BLaER1 (cell line): ENCODE data around the gene FBXL17.
"Not testable (repeated sequence)": the region's sequence is repeated elsewhere in the genome, so short reads cannot be mapped to it uniquely, and the experiment has no call there.

Experiments
- H3K27ac ChIP-seq: shearing (Covaris generic); formaldehyde crosslinking; 2 replicates; pipeline ENCODE4 v1.8.1; 2022
- H3K27me3 ChIP-seq: shearing (Covaris generic); formaldehyde crosslinking; 2 replicates; pipeline ENCODE4 v1.8.1; 2022
- H3K36me3 ChIP-seq: shearing (Covaris generic); formaldehyde crosslinking; 2 replicates; pipeline ENCODE4 v1.8.1; 2022
- H3K4me1 ChIP-seq: shearing (Covaris generic); formaldehyde crosslinking; 2 replicates; pipeline ENCODE4 v1.8.1; 2022
- H3K4me2 ChIP-seq: shearing (Covaris generic); formaldehyde crosslinking; 2 replicates; pipeline ENCODE4 v1.8.1; 2022
- H3K4me3 ChIP-seq: shearing (Covaris generic); formaldehyde crosslinking; 2 replicates; pipeline ENCODE4 v1.8.1; 2022
- H3K9ac ChIP-seq: shearing (Covaris generic); formaldehyde crosslinking; 2 replicates; pipeline ENCODE4 v1.8.1; 2022
- H3K9me3 ChIP-seq: shearing (Covaris generic); formaldehyde crosslinking; 2 replicates; pipeline ENCODE4 v1.8.1; 2022
- H4K20me1 ChIP-seq: shearing (Covaris generic); formaldehyde crosslinking; 2 replicates; pipeline ENCODE4 v1.8.1; 2022
- Cebpa-rat ChIP-seq: shearing (Covaris generic); IDR thresholded peaks from 2 replicates; pipeline ENCODE4 v1.8.1; 2022

Gene FBXL17

GRCh38 chr5:108398964-108399363 lies 17.1 kb upstream of the FBXL17 start:
- no peak overlapping the region for H3K4me3 ChIP-seq
- no peaks in the 10 kb centered on the region for H3K4me1 ChIP-seq
- H3K9me3 ChIP-seq = peaks cover 17% of the 10 kb centered on the region; the same call in 1 of the 2 replicates
- TF ChIP-seq Cebpa-rat = no peak
- H3K9ac ChIP-seq = no peak overlapping the region
- no peaks in the 10 kb centered on the region for H3K36me3 ChIP-seq
- H4K20me1 ChIP-seq = no peaks in the 10 kb centered on the region
- no peaks in the 10 kb centered on the region for H3K27me3 ChIP-seq
- H3K27ac ChIP-seq = no peak overlapping the region
- H3K4me2 ChIP-seq = no peak overlapping the region

- not testable (repeated sequence) for H3K4me1 ChIP-seq, H3K9ac ChIP-seq, H3K4me2 ChIP-seq, H3K36me3 ChIP-seq, H3K27ac ChIP-seq, H4K20me1 ChIP-seq, H3K4me3 ChIP-seq, H3K27me3 ChIP-seq
- peaks cover 17% of the 10 kb centered on the region; the same call in 1 of the 2 replicates for H3K9me3 ChIP-seq
These were observed 14.9 kb upstream of the FBXL17 start for GRCh38 chr5:108396837-108397236.

- no peaks in the 10 kb centered on the region for H4K20me1 ChIP-seq
- H3K27me3 ChIP-seq = no peaks in the 10 kb centered on the region
- H3K9ac ChIP-seq = no peak overlapping the region
- no peak overlapping the region for H3K27ac ChIP-seq
- no peaks in the 10 kb centered on the region for H3K36me3 ChIP-seq
- no peak for TF ChIP-seq Cebpa-rat
- H3K4me1 ChIP-seq = peaks cover 7% of the 10 kb centered on the region
- H3K4me2 ChIP-seq = no peak overlapping the region
- no peaks in the 10 kb centered on the region for H3K9me3 ChIP-seq
- no peak overlapping the region for H3K4me3 ChIP-seq
These were observed 5.9 kb upstream of the FBXL17 start for GRCh38 chr5:108387758-108388157.

GRCh38 chr5:108386345-108387061 lies 4.6 kb upstream of the FBXL17 start:
- no peaks in the 10 kb centered on the region for H3K36me3 ChIP-seq
- H4K20me1 ChIP-seq = no peaks in the 10 kb centered on the region
- no peak overlapping the region for H3K4me3 ChIP-seq
- H3K4me1 ChIP-seq = peaks cover 10% of the 10 kb centered on the region
- no peaks in the 10 kb centered on the region for H3K9me3 ChIP-seq
- no peaks in the 10 kb centered on the region for H3K27me3 ChIP-seq
- TF ChIP-seq Cebpa-rat = no peak
- H3K9ac ChIP-seq = no peak overlapping the region
- H3K27ac ChIP-seq = no peak overlapping the region
- no peak overlapping the region for H3K4me2 ChIP-seq

- no peaks in the 10 kb centered on the region for H3K9me3 ChIP-seq
- TF ChIP-seq Cebpa-rat = no peak
- H3K4me1 ChIP-seq = peaks cover 13% of the 10 kb centered on the region
- no peak overlapping the region for H3K4me2 ChIP-seq
- no peaks in the 10 kb centered on the region for H3K36me3 ChIP-seq
- no peak overlapping the region for H3K4me3 ChIP-seq
- H4K20me1 ChIP-seq = peaks cover 4% of the 10 kb centered on the region
- no peak overlapping the region for H3K9ac ChIP-seq
- H3K27ac ChIP-seq = no peak overlapping the region
- H3K27me3 ChIP-seq = no peaks in the 10 kb centered on the region
These were observed 2.8 kb upstream of the FBXL17 start for GRCh38 chr5:108384741-108385140.

GRCh38 chr5:108382784-108383330 lies 959 bp upstream of the FBXL17 start:
- TF ChIP-seq Cebpa-rat = no peak
- Histone ChIP-seq H3K36me3 (no peaks in the 10 kb centered on the region), H3K4me3 (peak overlapping the region; percentile 94), H3K4me1 (peaks cover 21% of the 10 kb centered on the region), H3K27me3 (no peaks in the 10 kb centered on the region), H3K27ac (peak overlapping the region; percentile 97), H3K4me2 (peak overlapping the region; percentile 89), H3K9ac (peak overlapping the region; percentile 95), H4K20me1 (peaks cover 8% of the 10 kb centered on the region), H3K9me3 (no peaks in the 10 kb centered on the region)

GRCh38 chr5:108381350-108381953 lies 446 bp downstream of the FBXL17 start:
- Histone ChIP-seq H3K9me3 (peaks cover 10% of the 10 kb centered on the region), H3K4me2 (peak overlapping the region; percentile 89), H3K4me3 (peak overlapping the region; percentile 94), H3K27me3 (no peaks in the 10 kb centered on the region), H3K9ac (peak overlapping the region; percentile 95), H4K20me1 (peaks cover 8% of the 10 kb centered on the region), H3K36me3 (no peaks in the 10 kb centered on the region), H3K27ac (peak overlapping the region; percentile 97), H3K4me1 (peaks cover 21% of the 10 kb centered on the region)
- no peak for TF ChIP-seq Cebpa-rat

GRCh38 chr5:108380531-108381349 lies 1.2 kb downstream of the FBXL17 start:
- no peak for TF ChIP-seq Cebpa-rat
- Histone ChIP-seq H3K4me1 (peaks cover 21% of the 10 kb centered on the region), H3K4me2 (peak overlapping the region; percentile 89), H4K20me1 (peaks cover 8% of the 10 kb centered on the region), H3K4me3 (peak overlapping the region; percentile 94), H3K36me3 (no peaks in the 10 kb centered on the region), H3K27me3 (no peaks in the 10 kb centered on the region), H3K27ac (peak overlapping the region; percentile 97), H3K9me3 (peaks cover 16% of the 10 kb centered on the region), H3K9ac (peak overlapping the region; percentile 95)

GRCh38 chr5:108379722-108380530 lies 2.0 kb downstream of the FBXL17 start:
- Histone ChIP-seq H3K9me3 (peaks cover 23% of the 10 kb centered on the region), H3K9ac (peak overlapping the region; percentile 95), H3K4me1 (peaks cover 21% of the 10 kb centered on the region), H3K4me3 (peak overlapping the region; percentile 94), H3K27ac (peak overlapping the region; percentile 97), H3K36me3 (no peaks in the 10 kb centered on the region), H4K20me1 (peaks cover 8% of the 10 kb centered on the region), H3K4me2 (peak overlapping the region; percentile 89), H3K27me3 (no peaks in the 10 kb centered on the region)
- no peak for TF ChIP-seq Cebpa-rat
